Suppressor macrophage treated with lipopolysaccharide for 1 hour (primary cell): ENCODE data around the gene RAB24.
A peak's percentile ranks its signal among the peaks of the same experiment; 100 is the strongest.

Experiments used
- DNase-seq, 3 donors: peaks; one replicate each; pipeline ENCODE4 v3.0.0-alpha.2; 2020 to 2022

RAB24 gene

GRCh38 chr5:177332896-177333260 is 29.4 kb upstream of the RAB24 start:
- DNase-seq, result no peak

GRCh38 chr5:177332031-177332895 is 28.7 kb upstream of the RAB24 start:
- DNase-seq, result no peak

- no peak for DNase-seq
These were observed 27.7 kb upstream of the RAB24 start for GRCh38 chr5:177330991-177331842.

GRCh38 chr5:177329883-177330282 is 26.4 kb upstream of the RAB24 start:
- DNase-seq, result no peak

- DNase-seq, result no peak
These were observed 25.2 kb upstream of the RAB24 start for GRCh38 chr5:177328545-177329231.

GRCh38 chr5:177327539-177328522 is 24.3 kb upstream of the RAB24 start:
- peak in 2 of 3 donors; percentile 24 to 45 for DNase-seq

- DNase-seq, result no peak
These were observed 22.4 kb upstream of the RAB24 start for GRCh38 chr5:177325868-177326381.

GRCh38 chr5:177320879-177321278 is 17.4 kb upstream of the RAB24 start:
- DNase-seq, result peak; percentile 71 to 79 (median 76)

- peak in 1 of 3 donors; percentile 40 for DNase-seq
These were observed 16.5 kb upstream of the RAB24 start for GRCh38 chr5:177319913-177320588.

- DNase-seq, result peak; percentile 87 to 89 (median 89)
These were observed 14.4 kb upstream of the RAB24 start for GRCh38 chr5:177317959-177318377.

GRCh38 chr5:177316005-177316404 is 12.5 kb upstream of the RAB24 start:
- DNase-seq, result no peak

- no peak for DNase-seq
These were observed 11.9 kb upstream of the RAB24 start for GRCh38 chr5:177315411-177315810.

- DNase-seq, result no peak
These were observed 11.1 kb upstream of the RAB24 start for GRCh38 chr5:177314376-177315342.

- no peak for DNase-seq
These were observed 10.2 kb upstream of the RAB24 start for GRCh38 chr5:177313561-177314259.

GRCh38 chr5:177312649-177313181 is 9.2 kb upstream of the RAB24 start:
- peak in 2 of 3 donors; percentile 13 to 39 for DNase-seq

GRCh38 chr5:177311723-177312648 is 8.5 kb upstream of the RAB24 start, which contains the start of gene MXD3:
Gene MXD3 (minus strand): TSS chr5:177311898. CDS start chr5:177311830, 68 bp downstream.
- peak; percentile 97 to 99 (median 98) for DNase-seq

- peak in 1 of 3 donors; percentile 36 for DNase-seq
These were observed 7.8 kb upstream of the RAB24 start for GRCh38 chr5:177311392-177311722.
